Kidney (tissue), 14 donors: ENCODE measurements around the gene GNG7. TPM values are rescaled to one million over a fixed set of nuclear protein-coding genes. Genes with fewer than 3 reads are reported as not detected.

Source experiments
- DNase-seq, 5 donors: peaks; one replicate each; pipeline ENCODE4 v3.0.0-alpha.2; 2013 to 2020
- FAIRE-seq: peaks from 2 replicates; lab custom pipeline; 2012; peaks lifted over from hg19 to GRCh38; lab: Jason Lieb, UNC
- H3K27ac ChIP-seq, 2 donors: one replicate each; pipeline ENCODE4 v1.7.0; 2013; ENCODE audit warnings: low read depth in 2 of 2, low read length in 2 of 2, inconsistent platforms in 1 of 2
- H3K27me3 ChIP-seq: one replicate; pipeline ENCODE4 v1.7.1; 2013; ENCODE audit warnings: low read length, inconsistent platforms; ENCODE audit not compliant: control insufficient read depth, insufficient read depth
- H3K36me3 ChIP-seq, 3 donors: one replicate each; pipeline versions ENCODE4 v1.7.0 to v1.7.1; 2013; ENCODE audit warnings: low read length in 3 of 3, control low read depth in 1 of 3, inconsistent platforms in 1 of 3; ENCODE audit not compliant: insufficient read depth in 3 of 3, control insufficient read depth in 2 of 3
- H3K4me1 ChIP-seq, 3 donors: one replicate each; pipeline versions ENCODE4 v1.7.0 to v1.7.1; 2013; ENCODE audit warnings: low read length in 3 of 3, inconsistent platforms in 1 of 3, low read depth in 1 of 3; ENCODE audit not compliant: control insufficient read depth in 2 of 3, insufficient read depth in 2 of 3
- H3K4me3 ChIP-seq, 3 donors: one replicate each; pipeline versions ENCODE4 v1.7.0 to v1.8.1; 2013; ENCODE audit warnings: low read length in 3 of 3, control low read depth in 1 of 3, inconsistent platforms in 1 of 3
- H3K9ac ChIP-seq, 3 donors: one replicate each; pipeline versions ENCODE4 v1.7.0 to v1.7.1; 2013; ENCODE audit warnings: low read length in 3 of 3, control low read depth in 1 of 3, inconsistent platforms in 1 of 3
- H3K9me3 ChIP-seq, 3 donors: one replicate each; pipeline versions ENCODE4 v1.7.0 to v1.7.1; 2013; ENCODE audit warnings: low read length in 3 of 3, control low read depth in 1 of 3, inconsistent platforms in 1 of 3; ENCODE audit not compliant: control insufficient read depth in 2 of 3, insufficient read depth in 1 of 3
- CTCF ChIP-seq: IDR thresholded peaks from 3 replicates; pipeline ENCODE4 v1.5.1; 2012; ENCODE audit warnings: mild to moderate bottlenecking, moderate library complexity, borderline replicate concordance; ENCODE audit not compliant: insufficient read depth; ENCODE audit errors: extremely low read depth
- intact Hi-C: fragments of 100-400 bp; cut with DNase I; formaldehyde crosslinking; loops from one replicate; pipeline ENCODE4 v1.11.1; 2022
- polyA plus RNA-seq: library from polyadenylated mRNA; stranded (reverse); fragments of 350-450 nt; fragmentation: Illumina TruSeq; extraction: RNeasy Lipid Tissue Mini Kit (QIAGEN cat#74804); gene quantifications from one replicate; pipeline ENCODE4 v1.2.3, GENCODE V29; 2014; ENCODE audit warnings: low read depth, low replicate concordance; ENCODE audit not compliant: insufficient read depth
- total RNA-seq: library from RNA; stranded (reverse); fragmentation: NEBNext Ultra II Directional; extraction: Animal tissue kit (Norgen Biotek cat#: 25700); gene quantifications from one replicate; pipeline ENCODE4 v1.2.1, GENCODE V29; 2021
- donor health status: control.
- donor health status: control.
- donor health status: control.
- donor health status: control.
- donor health status: control.
- donor health status: DM: yes; HTN: yes; CAD: no.
- donor health status: Normal renal cell carcinoma (clear cell type).

GNG7 gene
- total and polyA plus RNA-seq, 2 donors from 2014 or later, result 9.9 to 13.4 TPM

DNA sequence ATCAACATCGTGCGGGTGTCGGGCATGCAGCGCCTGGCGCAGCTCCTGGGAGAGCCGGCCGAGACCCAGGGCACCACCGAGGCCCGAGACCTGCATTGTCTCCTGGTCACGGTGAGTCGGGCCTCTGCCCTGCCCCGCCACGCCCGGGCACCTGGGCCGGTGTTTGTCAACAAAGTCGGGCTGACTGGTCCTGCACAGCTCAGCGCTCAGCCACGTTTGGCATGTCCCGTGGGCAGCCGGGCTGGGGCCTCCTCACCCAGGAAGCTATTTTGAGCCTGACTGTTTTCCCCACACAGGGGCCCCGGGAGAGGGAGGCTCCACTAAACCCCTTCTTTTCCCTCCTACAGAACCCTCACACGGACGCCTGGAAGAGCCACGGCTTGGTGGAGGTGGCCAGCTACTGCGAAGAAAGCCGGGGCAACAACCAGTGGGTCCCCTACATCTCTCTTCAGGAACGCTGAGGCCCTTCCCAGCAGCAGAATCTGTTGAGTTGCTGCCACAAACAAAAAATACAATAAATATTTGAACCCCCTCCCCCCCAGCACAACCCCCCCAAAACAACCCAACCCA is 225.3 kb downstream of the GNG7 start:
- FAIRE-seq (no peak), DNase-seq (peak in 4 of 5 donors; percentile 38 to 90 (median 48))
- H3K9ac ChIP-seq, result peak overlapping the region; percentile 69 to 98 (median 87)
- H3K27me3 ChIP-seq, result no peaks in the 10 kb centered on the region
- intact Hi-C loops, result no loop called here
- no peak for TF ChIP-seq CTCF
- peak overlapping the region; percentile 74 to 99 (median 99) for H3K4me3 ChIP-seq
- H3K4me1 ChIP-seq, result peaks cover 0 to 13% (median 0%) of the 10 kb centered on the region in 3 donors
- H3K36me3 ChIP-seq, result peaks cover 0 to 9% (median 4%) of the 10 kb centered on the region in 3 donors
- H3K9me3 ChIP-seq, result no peaks in the 10 kb centered on the region
- peak overlapping the region; percentile 96 to 98 for H3K27ac ChIP-seq

DNA sequence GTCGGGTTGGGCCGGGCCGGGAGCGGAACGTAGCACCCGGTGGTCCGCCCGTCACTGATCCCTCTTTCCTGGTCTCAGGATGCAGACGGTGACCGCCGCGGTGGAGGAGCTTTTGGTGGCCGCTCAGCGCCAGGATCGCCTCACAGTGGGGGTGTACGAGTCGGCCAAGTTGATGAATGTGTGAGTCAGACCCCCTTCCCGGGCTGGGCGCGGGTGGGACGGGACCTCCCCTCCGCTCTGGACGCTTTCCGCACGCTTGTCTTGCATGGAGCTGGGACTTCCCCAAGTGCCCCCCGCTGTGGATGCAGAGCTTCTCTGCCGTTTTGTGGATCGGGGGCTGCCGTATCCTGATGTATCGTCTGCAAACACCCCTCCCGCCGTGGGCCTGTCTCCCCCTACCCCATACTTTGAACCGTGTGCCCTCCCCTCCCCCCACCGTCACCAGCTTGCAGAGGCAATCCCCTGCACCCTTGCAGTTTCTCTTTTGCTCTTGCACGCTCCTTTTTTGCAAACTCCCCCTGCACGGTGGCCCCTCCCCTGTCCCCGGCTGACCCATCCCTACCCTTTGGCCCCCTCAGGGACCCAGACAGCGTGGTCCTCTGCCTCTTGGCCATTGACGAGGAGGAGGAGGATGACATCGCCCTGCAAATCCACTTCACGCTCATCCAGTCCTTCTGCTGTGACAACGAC is 225.9 kb downstream of the GNG7 start:
- H3K36me3 ChIP-seq, result peaks cover 0 to 9% (median 4%) of the 10 kb centered on the region in 3 donors
- peak; percentile 31 to 89 (median 66) for DNase-seq

GRCh38 chr19:2475702-2476450 is 226.6 kb downstream of the GNG7 start, which contains the start of gene GADD45B:
Gene GADD45B, plus strand, starts transcription at chr19:2476127. Its CDS starts 232 bp downstream, at chr19:2476359.
- no peaks in the 10 kb centered on the region for H3K9me3 ChIP-seq
- DNase-seq (peak; percentile 97 to 99 (median 98)), FAIRE-seq (peak; percentile 93)
- intact Hi-C loops, result no loop called here
- TF ChIP-seq CTCF, result no peak
- no peaks in the 10 kb centered on the region for H3K27me3 ChIP-seq
- peak within 1 kb of the TSS; percentile 69 to 98 (median 87) for H3K9ac ChIP-seq
- peak within 1 kb of the TSS; percentile 96 to 98 for H3K27ac ChIP-seq
- peaks cover 0 to 13% (median 0%) of the 10 kb centered on the region in 3 donors for H3K4me1 ChIP-seq
- peak within 1 kb of the TSS; percentile 74 to 99 (median 99) for H3K4me3 ChIP-seq
- peaks cover 0 to 9% (median 4%) of the 10 kb centered on the region in 3 donors for H3K36me3 ChIP-seq

More for the DNA sequence above, 225.9 kb downstream of the GNG7 start:
- Histone ChIP-seq H3K27ac (peak overlapping the region; percentile 96 to 98), H3K9ac (peak overlapping the region; percentile 69 to 98 (median 87)), H3K9me3 (no peaks in the 10 kb centered on the region), H3K4me1 (peaks cover 0 to 13% (median 0%) of the 10 kb centered on the region in 3 donors), H3K27me3 (no peaks in the 10 kb centered on the region), H3K4me3 (peak overlapping the region; percentile 74 to 99 (median 99))
- TF ChIP-seq CTCF, result no peak
- intact Hi-C loops, result no loop called here
- no peak for FAIRE-seq
